NCI-H2196 treated with DMSO at 0.1 percent for 48 hours (cell line): ENCODE data around the gene CEACAM19.
A peak's percentile ranks its signal among the peaks of the same experiment; 100 is the strongest.
"Not testable (repeated sequence)": the region's sequence is repeated elsewhere in the genome, so short reads cannot be mapped to it uniquely, and the experiment has no call there.

Experiments used
- DNase-seq: peaks from one replicate; lab custom pipeline; 2025; ENCODE audit not compliant: unreplicated experiment; lab: John Stamatoyannopoulos, UW

CEACAM19 gene, protein sequence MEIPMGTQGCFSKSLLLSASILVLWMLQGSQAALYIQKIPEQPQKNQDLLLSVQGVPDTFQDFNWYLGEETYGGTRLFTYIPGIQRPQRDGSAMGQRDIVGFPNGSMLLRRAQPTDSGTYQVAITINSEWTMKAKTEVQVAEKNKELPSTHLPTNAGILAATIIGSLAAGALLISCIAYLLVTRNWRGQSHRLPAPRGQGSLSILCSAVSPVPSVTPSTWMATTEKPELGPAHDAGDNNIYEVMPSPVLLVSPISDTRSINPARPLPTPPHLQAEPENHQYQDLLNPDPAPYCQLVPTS

DNA sequence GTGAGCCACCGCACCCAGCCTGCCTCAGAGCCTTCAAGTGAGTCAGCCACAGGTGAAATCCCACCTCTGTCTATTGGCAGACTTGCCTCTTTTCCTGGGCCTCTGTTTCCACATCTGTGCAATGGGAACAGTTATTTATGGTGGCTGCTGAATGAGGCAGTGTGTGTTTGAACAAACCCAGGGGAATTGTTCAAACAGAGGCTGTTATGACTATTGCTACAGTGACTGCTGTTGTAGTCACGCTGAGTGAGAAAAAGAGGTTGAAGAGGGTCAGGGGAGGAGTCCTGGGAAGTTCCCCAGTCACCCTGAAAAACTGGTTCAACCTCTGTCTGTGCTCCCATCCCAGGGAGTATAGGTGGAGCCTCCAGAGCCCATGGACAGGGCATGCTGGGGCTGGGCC, at the start of gene CEACAM19:
Gene CEACAM19 (plus strand): TSS at position 83 of the 400 bp plus-strand sequence. CDS start 450 bp downstream, outside the sequence.
- no peak for DNase-seq

DNA sequence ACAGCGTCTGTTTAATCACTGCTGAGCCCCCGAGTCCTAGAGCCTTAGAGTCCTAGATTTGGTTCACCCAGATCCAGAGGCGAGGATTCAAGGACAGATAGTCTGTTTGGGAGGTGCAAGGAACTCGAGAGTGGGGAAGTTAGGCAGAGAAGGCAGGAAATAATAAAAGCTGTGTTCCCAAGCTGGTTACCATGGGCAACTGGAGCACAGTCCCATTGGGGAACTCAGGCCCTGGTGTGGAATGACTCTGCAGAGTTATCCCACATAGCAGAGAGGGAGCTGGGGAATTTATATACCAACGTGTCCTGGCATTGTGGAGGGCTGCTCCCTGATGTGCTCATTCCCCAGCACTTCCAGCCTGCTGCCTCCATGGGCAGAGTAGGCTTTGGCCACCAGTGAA, 48.2 kb upstream of the CEACAM19 start:
- DNase-seq, result no peak

DNA sequence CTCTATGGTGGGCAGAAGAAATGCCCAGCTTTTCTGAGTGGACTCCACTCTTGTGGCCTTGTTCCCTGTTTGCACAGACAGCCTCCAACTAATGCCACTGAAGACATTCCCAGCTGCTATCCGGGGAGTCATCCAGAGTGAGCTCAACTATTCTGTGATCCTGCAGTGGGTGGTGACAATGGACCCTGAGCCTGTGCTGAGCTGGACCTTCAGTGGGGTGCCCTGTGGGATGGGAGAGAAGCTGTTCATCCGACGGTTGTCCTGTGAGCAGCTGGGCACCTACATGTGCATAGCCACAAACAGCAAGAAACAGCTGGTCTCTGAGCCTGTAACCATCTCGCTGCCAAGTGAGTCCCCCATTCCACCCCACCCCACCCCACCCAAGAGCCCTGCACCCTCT, 47.7 kb upstream of the CEACAM19 start:
- no peak for DNase-seq

DNA sequence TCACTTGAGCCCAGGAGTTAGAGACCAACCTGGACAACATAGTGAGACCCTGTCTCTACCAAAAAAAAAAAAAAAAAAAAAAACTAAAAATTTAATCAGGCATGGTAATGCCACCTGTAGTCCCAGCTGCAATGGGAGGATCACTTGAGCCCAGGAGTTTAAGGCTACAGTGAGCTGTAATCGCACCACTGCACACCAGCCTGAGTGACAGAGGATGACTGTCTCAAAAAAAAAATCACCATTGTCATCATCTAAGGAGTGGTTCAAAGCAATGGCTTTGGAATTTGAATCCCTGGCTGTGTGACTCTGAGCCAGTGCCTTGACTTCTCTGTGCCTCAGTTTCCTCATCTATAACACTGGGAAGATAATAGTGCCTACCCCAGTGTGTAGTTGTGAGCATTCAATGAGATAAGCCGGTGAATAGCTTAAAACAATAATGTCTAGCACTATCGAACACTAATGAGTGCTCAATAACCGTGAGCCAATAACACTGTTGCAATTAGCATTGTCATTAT, 46.4 kb upstream of the CEACAM19 start:
- no peak for DNase-seq

DNA sequence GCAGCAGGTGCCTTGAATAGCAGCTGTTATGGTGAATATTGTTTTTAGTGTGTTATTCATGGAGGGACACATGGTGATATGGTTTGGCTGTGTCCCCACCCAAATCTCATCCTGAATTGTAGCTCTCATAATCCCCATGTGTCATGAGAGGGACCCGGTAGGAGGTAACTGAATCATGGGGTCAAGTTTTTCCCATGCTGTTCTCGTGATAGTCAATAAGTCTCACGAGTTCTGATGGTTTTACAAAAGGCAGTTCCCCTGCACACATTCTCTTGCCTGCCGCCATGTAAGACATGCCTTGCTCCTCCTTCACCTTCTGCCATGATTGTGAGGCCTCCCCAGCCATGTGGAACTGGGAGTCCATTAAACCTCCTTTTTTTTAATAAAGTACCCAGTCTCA, 45.6 kb upstream of the CEACAM19 start:
- DNase-seq, result not testable (repeated sequence)

DNA sequence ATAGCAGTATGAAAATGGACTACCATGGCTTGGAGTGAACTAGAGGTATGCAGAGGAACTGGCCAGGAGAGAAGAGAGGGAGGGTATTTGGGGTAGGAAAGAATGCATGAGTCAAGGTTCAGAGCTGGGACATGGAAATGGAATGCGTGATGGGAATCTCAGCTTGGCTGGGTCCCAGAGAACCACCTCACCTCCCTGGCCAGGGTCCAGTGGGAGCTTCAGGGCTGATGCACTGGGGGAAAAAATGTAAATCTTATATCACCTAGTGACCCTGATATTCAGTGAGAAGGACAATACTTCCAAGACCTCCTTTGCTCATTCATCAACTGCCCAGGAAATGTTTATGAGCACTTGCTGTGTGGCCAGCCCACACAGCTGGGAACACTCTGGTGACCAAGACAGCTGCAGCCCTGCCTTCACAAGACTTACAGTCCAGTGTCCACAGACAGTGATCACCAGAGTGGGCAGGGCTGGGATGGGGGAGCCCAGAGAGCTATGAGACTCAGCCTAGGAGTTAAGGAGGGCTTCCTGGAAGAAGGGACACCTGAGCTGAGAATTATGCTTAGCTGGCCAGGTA, 45.1 kb upstream of the CEACAM19 start:
- no peak for DNase-seq

DNA sequence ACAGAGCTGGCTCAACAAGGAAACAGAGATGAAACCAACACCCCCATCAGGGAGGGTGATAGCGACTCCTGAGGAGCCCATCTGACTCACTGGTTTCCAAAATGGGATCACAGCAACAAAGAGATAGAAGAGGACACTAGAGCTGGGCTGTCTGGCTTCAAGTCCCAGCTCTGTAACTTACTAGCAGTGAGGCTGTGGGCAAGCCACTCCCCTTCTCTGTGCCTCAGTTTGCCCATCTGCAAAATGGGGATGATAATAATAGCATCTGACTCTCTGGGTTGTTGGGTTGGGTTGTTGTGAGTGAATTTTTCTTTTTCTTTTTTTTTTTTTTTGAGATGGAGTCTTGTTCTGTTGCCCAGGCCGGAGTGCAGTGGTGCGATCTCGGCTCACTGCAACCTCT, 43.7 kb upstream of the CEACAM19 start:
- DNase-seq, result no peak

DNA sequence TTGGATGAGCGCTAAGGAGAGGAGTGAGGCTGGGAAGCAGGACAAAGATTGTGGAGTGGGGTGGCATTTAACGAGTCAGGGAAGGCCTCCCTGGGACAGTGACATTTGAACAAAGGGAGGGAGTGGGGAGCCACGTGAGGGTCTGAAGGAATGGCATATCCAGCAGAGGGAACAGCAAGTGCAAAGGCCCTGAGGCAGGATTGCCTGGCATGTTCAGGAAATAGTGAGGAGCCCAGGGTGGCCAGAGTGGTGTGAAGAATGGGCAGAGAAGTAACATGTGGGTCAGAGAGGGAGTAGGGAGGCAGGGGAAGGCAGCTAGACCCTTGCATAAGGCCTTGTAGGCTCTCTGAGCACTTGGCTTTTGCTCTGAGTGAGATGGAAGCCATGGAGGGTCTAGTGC, 42.5 kb upstream of the CEACAM19 start:
- DNase-seq, result no peak

DNA sequence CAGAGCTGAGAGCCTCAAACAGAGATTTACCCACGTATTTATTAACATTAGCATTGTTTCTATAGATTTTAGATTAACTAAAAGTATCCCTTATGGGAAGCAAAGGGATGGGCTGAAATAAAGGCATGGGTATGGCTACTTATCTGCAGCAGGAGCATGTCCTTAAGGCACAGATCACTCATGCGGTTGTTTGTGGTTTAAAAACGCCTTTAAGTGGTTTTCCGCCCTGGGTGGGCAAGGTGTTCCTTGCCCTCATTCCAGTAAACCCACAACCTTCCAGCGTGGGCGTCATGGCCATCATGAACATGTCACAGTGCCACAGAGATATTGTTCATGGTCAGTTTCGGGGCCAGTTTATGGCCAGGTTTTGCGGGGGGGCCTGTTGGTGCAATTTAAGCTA, 39.7 kb upstream of the CEACAM19 start:
- not testable (repeated sequence) for DNase-seq

DNA sequence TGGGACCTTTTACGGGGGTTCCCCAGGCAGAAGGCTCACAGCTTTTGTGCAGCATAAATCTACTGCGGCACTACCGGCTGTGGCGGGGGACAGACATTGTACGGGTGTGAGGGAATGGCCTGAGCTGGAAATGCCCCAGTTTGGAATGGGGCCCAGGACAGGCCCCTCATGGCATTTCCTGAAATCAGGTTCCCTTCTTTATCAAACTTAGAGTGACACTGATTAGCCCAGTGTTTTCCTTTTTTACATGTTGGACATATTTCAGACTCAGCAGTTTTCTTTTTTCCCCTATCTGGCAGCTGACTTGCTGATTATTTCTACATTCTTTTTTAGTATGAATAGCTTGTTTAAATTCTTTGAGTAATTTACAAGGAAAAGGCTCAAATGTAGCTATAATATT, 37.2 kb upstream of the CEACAM19 start:
- not testable (repeated sequence) for DNase-seq

DNA sequence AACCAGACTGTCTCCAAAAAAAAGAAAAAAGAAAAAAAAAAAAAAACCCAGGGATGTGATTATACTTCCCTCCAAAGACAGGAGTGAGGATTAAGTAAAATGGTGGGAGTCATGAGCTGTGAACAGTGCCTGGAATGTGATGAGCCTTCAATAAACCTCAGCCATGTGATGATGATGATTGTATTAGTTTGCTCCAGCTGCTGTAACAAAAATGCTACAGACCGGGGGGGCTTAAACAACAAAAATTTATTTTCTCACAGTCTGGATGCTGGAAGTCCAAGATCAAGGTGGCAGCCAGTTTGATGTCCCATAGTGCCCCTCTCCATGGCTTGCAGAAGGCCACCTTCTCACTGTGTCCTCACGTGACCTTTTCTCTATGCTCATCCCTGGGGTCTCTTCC, 36.5 kb upstream of the CEACAM19 start:
- no peak for DNase-seq

DNA sequence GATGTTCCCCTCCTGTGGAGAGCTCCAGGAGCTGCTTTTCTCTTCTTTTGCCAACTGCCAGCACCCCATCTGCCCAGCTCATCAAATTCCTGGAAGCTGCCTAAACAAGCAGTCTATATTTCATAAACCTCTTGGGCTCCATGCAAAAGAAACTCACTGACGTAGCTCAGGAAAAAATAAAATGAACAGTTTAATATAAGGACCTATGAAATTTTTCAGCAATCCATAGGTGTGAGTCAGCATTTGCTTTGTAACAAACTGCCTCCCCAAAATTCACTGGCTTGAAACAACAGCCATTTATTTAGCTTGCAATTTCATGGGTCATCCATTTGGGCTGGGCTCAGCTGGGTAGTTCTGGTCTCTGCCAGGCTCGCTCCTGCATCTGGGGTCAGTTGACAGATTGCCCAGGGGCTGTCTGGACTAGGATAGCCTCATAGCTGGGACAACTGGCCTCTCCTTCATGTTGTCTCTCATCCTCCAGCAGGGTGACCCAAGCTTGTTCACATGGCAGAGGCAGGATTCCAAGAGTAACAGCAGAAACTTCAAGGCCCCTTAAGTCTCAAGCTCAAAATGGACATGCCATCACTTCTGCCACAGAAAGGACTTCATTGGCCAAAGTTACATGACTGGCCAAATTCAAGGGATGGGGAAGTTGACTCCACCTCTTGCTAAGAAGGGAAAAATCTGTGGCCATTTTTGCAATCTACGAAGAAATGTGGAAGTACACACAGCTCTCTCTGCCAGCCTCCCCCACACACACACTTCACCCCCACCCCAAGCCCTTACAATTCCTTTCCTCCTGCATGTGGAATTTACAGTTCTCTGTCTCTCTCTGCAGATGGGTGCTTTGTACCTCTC, 35.5 kb upstream of the CEACAM19 start:
- DNase-seq, result no peak

DNA sequence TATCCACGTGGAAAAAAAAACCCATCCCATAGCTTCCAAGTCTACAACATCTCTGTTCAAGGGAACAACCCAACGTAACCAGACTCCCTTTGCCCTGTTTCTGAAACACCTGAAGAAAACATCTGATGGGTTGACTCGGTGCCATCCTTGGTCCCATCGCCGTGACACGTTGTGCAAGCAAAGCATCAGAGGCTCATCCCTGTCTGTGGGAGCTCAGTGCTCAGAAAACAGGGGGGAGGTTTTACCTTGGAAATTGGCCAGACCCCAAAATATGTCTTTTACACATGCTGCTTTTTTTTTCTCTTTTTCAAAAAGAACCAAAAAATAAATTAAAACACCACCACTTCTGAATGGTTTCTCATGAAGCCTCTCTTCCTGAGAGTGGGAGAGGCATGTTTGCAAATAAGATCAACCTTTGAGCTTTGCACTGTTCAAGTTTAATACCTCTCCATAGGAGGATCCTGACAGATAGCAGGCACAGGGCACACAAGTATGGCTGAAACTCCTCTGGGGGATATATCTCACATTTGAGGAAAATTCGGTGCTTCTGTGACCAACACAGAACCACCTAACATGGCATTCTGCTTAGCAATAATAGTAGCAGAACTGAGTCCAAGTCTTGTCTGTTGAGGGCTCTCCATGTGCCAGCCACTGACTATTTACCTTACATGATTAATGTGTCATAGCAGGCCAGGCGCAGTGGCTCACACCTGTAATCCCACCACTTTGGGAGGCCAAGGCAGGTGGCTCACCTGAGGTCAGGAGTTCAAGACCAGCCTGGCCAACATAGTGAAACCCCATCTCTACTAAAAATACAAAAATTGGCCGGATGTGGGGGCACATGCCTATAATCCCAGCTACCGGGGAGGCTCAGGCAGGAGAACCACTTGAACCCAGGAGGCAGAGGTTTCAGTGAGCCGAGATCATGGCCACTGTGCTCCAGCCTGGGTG, 34.6 kb upstream of the CEACAM19 start:
- DNase-seq, result no peak

DNA sequence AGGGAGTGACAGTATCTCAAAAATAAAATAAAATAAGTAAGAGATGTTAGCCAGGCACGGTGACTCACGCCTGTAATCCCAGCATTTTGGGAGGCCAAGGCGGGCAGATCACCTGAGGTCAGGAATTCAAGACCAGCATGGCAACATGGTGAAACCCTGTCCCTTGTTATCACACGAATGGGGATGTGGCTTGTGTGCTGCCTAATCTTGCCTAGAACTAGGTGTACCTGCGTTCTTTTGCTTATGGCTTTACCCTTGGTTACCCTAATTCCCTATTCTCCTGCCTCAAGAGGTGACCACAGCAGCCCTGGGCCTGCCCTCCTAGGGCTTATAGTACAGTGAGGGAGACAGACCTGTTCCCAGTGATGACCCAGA, 33.9 kb upstream of the CEACAM19 start:
- no peak for DNase-seq

DNA sequence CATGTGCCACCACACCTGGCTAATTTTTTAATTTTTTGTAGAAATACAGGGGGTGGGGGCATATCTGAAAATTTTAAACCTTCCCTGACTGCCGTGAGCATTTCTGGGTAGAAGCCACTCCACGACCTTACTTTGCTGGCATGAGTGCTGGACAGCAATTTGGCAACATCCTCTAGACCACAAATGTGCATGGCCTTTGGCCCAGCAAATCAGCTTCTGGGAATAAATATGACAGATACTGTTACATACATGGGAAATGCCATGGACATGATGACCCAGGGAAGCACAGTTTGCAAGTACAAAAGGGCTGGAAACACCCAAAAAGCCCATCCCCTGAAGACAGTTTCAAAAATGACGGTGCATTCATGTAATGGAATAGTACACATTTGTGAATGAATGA, 30.8 kb upstream of the CEACAM19 start:
- DNase-seq, result no peak

DNA sequence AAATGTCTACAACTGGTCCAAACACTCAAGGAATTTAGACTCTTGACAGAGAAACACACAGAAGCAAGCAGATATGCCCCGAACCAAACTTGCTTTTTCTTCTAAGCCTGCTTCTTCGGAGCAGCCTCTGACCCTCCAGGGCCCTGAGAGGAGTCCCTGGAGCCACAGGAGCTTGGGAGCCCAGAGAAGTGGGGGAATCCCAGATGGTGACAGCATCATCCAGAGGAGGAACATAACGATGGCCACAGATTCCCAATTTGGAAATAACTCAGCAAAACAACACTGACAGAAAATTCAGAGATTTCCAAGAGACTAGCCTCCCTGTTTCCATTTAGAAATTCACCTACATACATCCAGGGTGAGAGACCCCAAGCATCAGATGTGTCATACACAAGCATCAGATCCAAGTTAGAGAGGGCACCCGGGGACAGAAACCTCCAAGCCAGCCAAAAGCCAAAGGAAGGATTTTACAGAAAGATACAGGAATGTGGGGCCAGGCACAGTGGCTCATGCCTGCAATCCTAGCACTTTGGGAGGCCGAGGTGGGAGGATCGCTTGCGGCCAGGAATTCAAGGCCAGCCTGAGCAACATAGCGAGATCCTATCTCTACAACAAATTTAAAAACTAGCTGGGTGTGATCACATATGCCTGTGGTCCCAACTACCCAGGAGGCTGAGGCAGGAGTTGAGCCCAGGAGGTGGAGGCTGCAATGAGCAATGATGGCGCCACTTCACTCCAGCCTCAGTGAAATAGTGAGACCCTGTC, 29.6 kb upstream of the CEACAM19 start:
- no peak for DNase-seq

DNA sequence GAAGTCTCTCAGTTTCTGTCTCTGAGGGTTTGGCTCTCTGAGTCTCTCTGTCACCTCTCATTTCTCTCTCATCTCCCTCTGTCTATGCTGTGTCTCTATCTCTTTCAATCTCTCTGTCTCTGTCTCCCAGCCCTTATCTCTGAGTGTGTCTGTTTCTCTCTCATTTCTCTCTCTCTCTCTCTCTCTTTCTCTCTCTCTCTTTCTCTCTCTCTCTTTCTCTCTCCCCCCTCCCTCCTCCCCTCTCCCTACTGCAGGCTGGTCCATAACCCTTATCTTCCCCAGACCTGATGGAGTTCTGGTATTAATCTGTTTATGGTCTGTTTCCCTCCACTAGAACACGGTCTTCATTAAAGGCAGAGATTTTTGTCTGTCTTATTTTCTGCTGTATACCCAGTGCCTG, 28.9 kb upstream of the CEACAM19 start:
- DNase-seq, result no peak

DNA sequence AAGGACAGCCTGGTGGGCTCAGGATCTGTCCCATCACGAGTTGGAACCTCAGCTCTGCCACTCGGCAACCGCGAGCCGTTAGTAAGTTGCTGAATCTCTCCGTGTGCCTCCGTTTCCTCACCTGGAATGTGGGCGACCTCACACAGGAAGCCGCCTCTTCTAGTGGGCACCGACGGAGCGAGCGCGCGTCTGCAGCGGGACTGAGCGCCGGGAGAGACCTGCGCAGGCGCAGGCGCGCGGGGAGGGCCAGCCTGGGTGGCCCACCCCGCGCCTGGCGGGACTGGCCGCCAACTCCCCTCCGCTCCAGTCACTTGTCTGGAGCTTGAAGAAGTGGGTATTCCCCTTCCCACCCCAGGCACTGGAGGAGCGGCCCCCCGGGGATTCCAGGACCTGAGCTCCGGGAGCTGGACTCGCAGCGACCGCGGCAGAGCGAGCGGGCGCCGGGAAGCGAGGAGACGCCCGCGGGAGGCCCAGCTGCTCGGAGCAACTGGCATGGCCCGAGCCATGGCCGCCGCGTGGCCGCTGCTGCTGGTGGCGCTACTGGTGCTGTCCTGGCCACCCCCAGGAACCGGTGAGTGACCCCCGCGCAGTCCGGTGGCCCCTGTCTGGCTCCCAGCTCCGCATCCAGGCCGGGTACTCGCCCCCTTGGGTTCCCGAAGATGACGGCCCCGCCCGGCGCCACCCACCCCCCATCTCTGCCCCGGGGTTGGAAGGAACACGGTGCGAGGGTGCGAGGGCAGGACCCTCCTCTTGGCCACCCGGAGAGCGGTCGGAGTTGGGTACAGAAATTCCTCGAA, 27.5 kb upstream of the CEACAM19 start, which contains the start of gene PVR:
Gene PVR (plus strand): TSS at position 306 of the 797 bp plus-strand sequence. CDS start 187 bp downstream, at position 493.
- DNase-seq, result peak; percentile 54

DNA sequence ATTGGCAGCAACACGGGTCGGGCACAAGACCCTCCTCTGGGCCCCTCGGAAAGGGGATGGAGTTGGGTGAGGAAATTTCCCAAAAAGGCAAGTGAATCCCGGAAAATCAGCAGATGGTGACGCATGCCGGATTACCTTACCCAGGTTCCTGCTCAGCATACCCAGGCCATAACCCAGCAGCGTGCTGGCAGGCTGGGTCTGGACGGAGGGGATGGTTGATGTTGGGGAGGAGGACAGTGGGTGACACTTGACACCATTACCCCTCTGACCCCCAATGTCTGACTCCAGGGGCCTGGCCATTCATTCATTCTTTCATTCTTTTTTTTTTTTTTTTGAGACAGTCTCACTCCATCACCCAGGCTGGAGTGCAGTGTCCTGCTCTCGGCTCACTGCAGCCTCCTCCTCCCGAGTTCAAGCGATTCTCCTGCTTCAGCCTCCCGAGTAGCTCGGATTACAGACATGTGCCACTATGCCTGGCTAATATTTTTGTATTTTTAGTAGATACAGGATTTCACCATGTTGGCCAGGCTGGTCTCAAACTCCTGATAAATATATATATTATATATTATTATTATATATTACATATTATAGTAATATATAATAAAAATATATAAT, 26.8 kb upstream of the CEACAM19 start:
- DNase-seq, result no peak
